ENCODE measurements around the gene LITAF. TPM values are rescaled to one million over a fixed set of nuclear protein-coding genes. Genes with fewer than 3 reads are reported as not detected.

The LITAF gene
- total and polyA plus RNA-seq, 2 experiments from 2014 or later = 83.2 to 150 TPM

DNA sequence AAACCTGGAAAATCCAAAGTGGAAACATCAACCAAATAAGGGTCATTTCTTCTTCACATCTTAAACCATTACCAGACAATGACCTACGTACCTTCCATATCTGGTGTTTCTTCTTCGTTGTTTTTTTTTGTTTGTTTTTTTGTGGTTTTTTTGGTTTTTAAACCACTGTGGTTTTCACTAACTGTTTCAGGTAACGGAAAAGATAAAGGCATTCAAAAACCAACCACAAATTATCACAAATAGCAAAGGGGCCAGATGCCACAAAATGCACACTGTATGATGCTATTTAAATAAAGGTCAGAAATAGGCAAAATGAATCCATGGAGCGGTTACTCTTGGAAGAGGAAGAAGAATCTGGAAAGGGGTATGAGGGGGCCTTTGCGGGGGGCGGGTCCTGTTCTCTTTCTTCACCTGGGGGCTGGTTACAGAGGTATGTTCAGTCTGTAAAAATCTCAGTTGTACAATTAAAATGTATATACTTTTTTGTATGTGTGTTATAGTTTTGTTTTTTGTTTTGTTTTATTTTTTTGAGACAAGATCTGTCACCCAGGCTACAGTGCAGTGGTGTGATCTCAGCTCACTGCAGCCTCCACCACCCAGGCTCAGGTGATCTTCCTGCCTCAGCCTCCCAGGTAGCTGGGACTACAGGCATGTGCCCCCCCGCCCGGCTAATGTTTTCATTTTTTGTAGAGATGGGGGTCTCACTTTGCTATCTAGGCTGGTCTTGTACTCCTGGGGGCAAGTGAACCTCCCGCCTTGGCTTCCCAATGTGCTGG lies 29.6 kb downstream of the LITAF start:
- H3F3A ChIP-seq (ENCODE audit: insufficient read depth) = no peaks in the 10 kb centered on the region
- DNase-seq = no peak
- H3K9ac ChIP-seq = no peak overlapping the region
- H3K79me2 ChIP-seq (ENCODE audit: insufficient read depth) = peaks cover 75% of the 10 kb centered on the region
- no peak overlapping the region for H2AFZ ChIP-seq
- WGBS, 2 experiments (ENCODE audit: low coverage in 1 of 2, low lambda C conversion rate in 2 of 2, missing lambda C conversion rate in 2 of 2) = 92 to 93% methylated on average over 9 of the region's 9 CpGs
- no peak for TF ChIP-seq EZH2phosphoT487 (IDR thresholded peaks at IDR 0.05; ENCODE audit: insufficient read depth, low read depth)
- TF ChIP-seq EZH2 (IDR thresholded peaks at IDR 0.05; ENCODE audit: insufficient read depth, poor library complexity, severe bottlenecking) = no peak
- peaks cover 37% of the 10 kb centered on the region for H3K36me3 ChIP-seq (ENCODE audit: low read depth)
- no peak overlapping the region for H3K4me3 ChIP-seq
- no peaks in the 10 kb centered on the region for H3K27me3 ChIP-seq (replicated peaks; ENCODE audit: insufficient read depth)
- in situ Hi-C loops (cut with MboI) = no loop called here
- H3K4me1 ChIP-seq (ENCODE audit: insufficient read depth) = no peaks in the 10 kb centered on the region
- 0 out of 2 replicates have a peak, but pooled peaks cover 7% of the 10 kb centered on the region for H4K20me1 ChIP-seq (ENCODE audit: insufficient read depth)
- H3K9me3 ChIP-seq (ENCODE audit: low read depth) = no peaks in the 10 kb centered on the region
- H3K27ac ChIP-seq = no peak overlapping the region
- H3K4me2 ChIP-seq (ENCODE audit: unreplicated experiment) = no peak overlapping the region
- H3K9me2 ChIP-seq (ENCODE audit: insufficient read depth) = no peaks in the 10 kb centered on the region

DNA sequence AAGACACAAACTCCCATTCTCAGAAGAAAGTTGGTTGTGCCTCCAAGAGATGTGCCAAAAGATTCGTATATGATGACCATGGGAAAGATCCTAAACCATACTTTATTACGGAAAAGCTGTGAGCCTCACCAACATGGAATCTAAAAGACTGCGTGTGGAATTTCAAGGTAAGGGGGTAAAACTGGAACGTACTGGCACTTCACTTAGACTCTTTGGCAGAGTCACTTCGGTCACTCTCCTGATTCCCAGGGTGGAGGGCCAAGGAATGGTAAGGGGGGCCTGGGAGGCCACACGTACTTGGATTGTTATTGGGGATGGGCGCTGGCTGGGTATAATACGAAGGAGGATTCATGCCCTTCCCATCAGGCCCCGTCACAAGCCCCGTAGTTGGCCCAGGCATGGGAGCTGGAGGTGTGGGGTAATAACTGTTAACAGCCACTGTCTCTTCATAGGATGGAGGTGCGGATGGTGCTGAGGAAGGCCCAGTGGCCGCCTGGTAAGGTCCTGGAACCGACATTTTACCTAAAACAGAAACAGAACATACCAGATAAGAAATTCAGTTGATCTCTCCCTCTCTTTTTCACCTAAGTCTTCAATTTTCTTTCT lies 30.4 kb downstream of the LITAF start:
- TF ChIP-seq EZH2 (IDR thresholded peaks at IDR 0.05; ENCODE audit: insufficient read depth, poor library complexity, severe bottlenecking) (no peak), EZH2phosphoT487 (IDR thresholded peaks at IDR 0.05; ENCODE audit: insufficient read depth, low read depth) (no peak)
- 97 to 99% methylated on average over 13 of the region's 13 CpGs for WGBS, 2 experiments (ENCODE audit: low coverage in 1 of 2, low lambda C conversion rate in 2 of 2, missing lambda C conversion rate in 2 of 2)
- Histone ChIP-seq H3K4me1 (ENCODE audit: insufficient read depth) (no peaks in the 10 kb centered on the region), H4K20me1 (ENCODE audit: insufficient read depth) (0 out of 2 replicates have a peak, but pooled peaks cover 7% of the 10 kb centered on the region), H2AFZ (no peak overlapping the region), H3K9ac (no peak overlapping the region), H3K27me3 (replicated peaks; ENCODE audit: insufficient read depth) (no peaks in the 10 kb centered on the region), H3K4me2 (ENCODE audit: unreplicated experiment) (no peak overlapping the region), H3K36me3 (ENCODE audit: low read depth) (peaks cover 45% of the 10 kb centered on the region), H3K9me3 (ENCODE audit: low read depth) (no peaks in the 10 kb centered on the region), H3F3A (ENCODE audit: insufficient read depth) (no peaks in the 10 kb centered on the region), H3K27ac (no peak overlapping the region), H3K79me2 (ENCODE audit: insufficient read depth) (peaks cover 67% of the 10 kb centered on the region), H3K4me3 (no peak overlapping the region), H3K9me2 (ENCODE audit: insufficient read depth) (no peaks in the 10 kb centered on the region)
- DNase-seq = no peak
- in situ Hi-C loops (cut with MboI) = no loop called here

GRCh38 chr16:11554053-11554452 lies 32.7 kb downstream of the LITAF start:
- Histone ChIP-seq H3K4me3 (no peak overlapping the region), H3K27ac (no peak overlapping the region), H2AFZ (no peak overlapping the region), H3F3A (ENCODE audit: insufficient read depth) (no peaks in the 10 kb centered on the region), H3K9me2 (ENCODE audit: insufficient read depth) (no peaks in the 10 kb centered on the region), H3K36me3 (ENCODE audit: low read depth) (peaks cover 65% of the 10 kb centered on the region), H3K9me3 (ENCODE audit: low read depth) (no peaks in the 10 kb centered on the region), H3K27me3 (replicated peaks; ENCODE audit: insufficient read depth) (no peaks in the 10 kb centered on the region), H3K4me1 (ENCODE audit: insufficient read depth) (no peaks in the 10 kb centered on the region), H3K79me2 (ENCODE audit: insufficient read depth) (peaks cover 45% of the 10 kb centered on the region), H3K9ac (no peak overlapping the region), H4K20me1 (ENCODE audit: insufficient read depth) (0 out of 2 replicates have a peak, but pooled peaks cover 7% of the 10 kb centered on the region), H3K4me2 (ENCODE audit: unreplicated experiment) (no peak overlapping the region)
- no peak for DNase-seq
- in situ Hi-C loops (cut with MboI) = no loop called here
- TF ChIP-seq EZH2 (IDR thresholded peaks at IDR 0.05; ENCODE audit: insufficient read depth, poor library complexity, severe bottlenecking) (no peak), EZH2phosphoT487 (IDR thresholded peaks at IDR 0.05; ENCODE audit: insufficient read depth, low read depth) (no peak)
- WGBS, 2 experiments (ENCODE audit: low coverage in 1 of 2, low lambda C conversion rate in 2 of 2, missing lambda C conversion rate in 2 of 2) = 93 to 97% methylated on average over 6 of the region's 6 CpGs

GRCh38 chr16:11553371-11553770 lies 33.3 kb downstream of the LITAF start:
- Histone ChIP-seq H3K9me3 (ENCODE audit: low read depth) (no peaks in the 10 kb centered on the region), H2AFZ (no peak overlapping the region), H3K36me3 (ENCODE audit: low read depth) (peaks cover 72% of the 10 kb centered on the region), H3K4me2 (ENCODE audit: unreplicated experiment) (no peak overlapping the region), H3F3A (ENCODE audit: insufficient read depth) (no peaks in the 10 kb centered on the region), H3K9me2 (ENCODE audit: insufficient read depth) (no peaks in the 10 kb centered on the region), H3K4me1 (ENCODE audit: insufficient read depth) (no peaks in the 10 kb centered on the region), H3K9ac (no peak overlapping the region), H3K79me2 (ENCODE audit: insufficient read depth) (peaks cover 38% of the 10 kb centered on the region), H4K20me1 (ENCODE audit: insufficient read depth) (no peaks in the 10 kb centered on the region), H3K27ac (no peak overlapping the region), H3K4me3 (no peak overlapping the region), H3K27me3 (replicated peaks; ENCODE audit: insufficient read depth) (no peaks in the 10 kb centered on the region)
- in situ Hi-C loops (cut with MboI) = no loop called here
- TF ChIP-seq EZH2 (IDR thresholded peaks at IDR 0.05; ENCODE audit: insufficient read depth, poor library complexity, severe bottlenecking) = no peak
- TF ChIP-seq EZH2phosphoT487 (IDR thresholded peaks at IDR 0.05; ENCODE audit: insufficient read depth, low read depth) = no peak
- no peak for DNase-seq
- WGBS, 2 experiments (ENCODE audit: low coverage in 1 of 2, low lambda C conversion rate in 2 of 2, missing lambda C conversion rate in 2 of 2) = 87 to 88% methylated on average over 11 of the region's 11 CpGs
